Suppressor macrophage treated with lipopolysaccharide for 4 hours (primary cell): Measurements from ENCODE around the gene CIDEB.

Experiments
- DNase-seq: peaks from one replicate; pipeline ENCODE4 v3.0.0-alpha.2; 2020

The CIDEB gene

GRCh38 chr14:24311837-24312615 lies 4.2 kb upstream of the CIDEB start:
- DNase-seq: peak; percentile 84

GRCh38 chr14:24310646-24311604 lies 3.1 kb upstream of the CIDEB start, which contains the start of gene LTB4R:
TSS of gene LTB4R (plus strand) at chr14:24311502. CDS start at chr14:24315652, 4,150 bp downstream.
- DNase-seq: no peak

- DNase-seq: no peak
Measured at GRCh38 chr14:24310265-24310645, 2.5 kb upstream of the CIDEB start.

GRCh38 chr14:24309538-24310264 lies 1.9 kb upstream of the CIDEB start, which contains the start of gene LTB4R2:
TSS of gene LTB4R2 (plus strand) at chr14:24310140. CDS start at chr14:24310665, 525 bp downstream.
- no peak for DNase-seq

GRCh38 chr14:24308342-24309124 lies 756 bp upstream of the CIDEB start:
- DNase-seq: no peak

GRCh38 chr14:24307156-24307574 lies 612 bp downstream of the CIDEB start:
- no peak for DNase-seq

- DNase-seq: no peak
Measured at GRCh38 chr14:24304019-24304387, 3.8 kb downstream of the CIDEB start.

GRCh38 chr14:24300326-24300980 lies 7.3 kb downstream of the CIDEB start:
- DNase-seq: no peak

- DNase-seq: peak; percentile 95
Measured at GRCh38 chr14:24299255-24300191, 8.3 kb downstream of the CIDEB start, which contains the start of the genes DHRS1 and NOP9. TSS of gene DHRS1 (minus strand) at chr14:24299780. CDS start at chr14:24299106, 674 bp downstream. TSS of gene NOP9 (plus strand) at chr14:24299850. CDS start at chr14:24299955, 105 bp downstream.

GRCh38 chr14:24298892-24299254 lies 8.9 kb downstream of the CIDEB start:
- DNase-seq: peak; percentile 41

- DNase-seq: peak; percentile 27
Measured at GRCh38 chr14:24297190-24297964, 10.4 kb downstream of the CIDEB start.

- DNase-seq: peak; percentile 93
Measured at GRCh38 chr14:24296341-24297157, 11.2 kb downstream of the CIDEB start.

- no peak for DNase-seq
Measured at GRCh38 chr14:24293525-24293924, 14.3 kb downstream of the CIDEB start.

GRCh38 chr14:24292118-24292807 lies 15.5 kb downstream of the CIDEB start:
- DNase-seq: no peak

- DNase-seq: no peak
Measured at GRCh38 chr14:24291446-24292117, 16.2 kb downstream of the CIDEB start.

GRCh38 chr14:24290746-24291145 lies 17.0 kb downstream of the CIDEB start:
- DNase-seq: no peak

GRCh38 chr14:24289649-24290280 lies 18.0 kb downstream of the CIDEB start:
- DNase-seq: no peak
